GM10266 (cell line): ENCODE measurements around the gene PKNOX2.

Experiments
- DNase-seq: peaks from one replicate; pipeline ENCODE4 v3.0.0; 2012; ENCODE audit errors: extremely low spot score
- TF ChIP-seq, protein P1 (sequence below): IDR thresholded peaks from 2 replicates; pipeline ENCODE4 v1.5.1; 2012; ENCODE audit warnings: mild to moderate bottlenecking, low read depth; ENCODE audit not compliant: control insufficient read depth, insufficient read depth; ENCODE audit errors: missing control alignments

The PKNOX2 gene

DNA sequence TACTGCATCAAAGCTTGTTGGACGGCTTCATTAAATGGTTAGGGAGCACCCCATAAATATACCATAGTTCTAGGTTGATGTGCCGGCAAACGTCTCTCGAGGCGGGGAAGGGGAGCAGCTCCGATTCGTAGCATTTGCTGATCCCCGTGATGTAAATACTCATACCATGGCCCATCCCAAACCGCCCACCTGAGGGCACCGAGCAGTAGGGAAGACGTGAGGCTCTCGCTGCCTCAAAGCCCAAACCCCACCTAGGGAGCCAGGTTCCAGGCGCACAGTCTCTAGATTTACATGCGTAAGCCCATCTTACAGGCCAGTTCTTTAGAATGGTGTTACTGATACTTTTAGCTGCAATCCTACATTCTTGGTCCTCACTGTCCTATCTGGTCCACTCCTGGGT, 207.5 kb downstream of the PKNOX2 start:
- DNase-seq: no peak
- TF ChIP-seq, protein P1, sequence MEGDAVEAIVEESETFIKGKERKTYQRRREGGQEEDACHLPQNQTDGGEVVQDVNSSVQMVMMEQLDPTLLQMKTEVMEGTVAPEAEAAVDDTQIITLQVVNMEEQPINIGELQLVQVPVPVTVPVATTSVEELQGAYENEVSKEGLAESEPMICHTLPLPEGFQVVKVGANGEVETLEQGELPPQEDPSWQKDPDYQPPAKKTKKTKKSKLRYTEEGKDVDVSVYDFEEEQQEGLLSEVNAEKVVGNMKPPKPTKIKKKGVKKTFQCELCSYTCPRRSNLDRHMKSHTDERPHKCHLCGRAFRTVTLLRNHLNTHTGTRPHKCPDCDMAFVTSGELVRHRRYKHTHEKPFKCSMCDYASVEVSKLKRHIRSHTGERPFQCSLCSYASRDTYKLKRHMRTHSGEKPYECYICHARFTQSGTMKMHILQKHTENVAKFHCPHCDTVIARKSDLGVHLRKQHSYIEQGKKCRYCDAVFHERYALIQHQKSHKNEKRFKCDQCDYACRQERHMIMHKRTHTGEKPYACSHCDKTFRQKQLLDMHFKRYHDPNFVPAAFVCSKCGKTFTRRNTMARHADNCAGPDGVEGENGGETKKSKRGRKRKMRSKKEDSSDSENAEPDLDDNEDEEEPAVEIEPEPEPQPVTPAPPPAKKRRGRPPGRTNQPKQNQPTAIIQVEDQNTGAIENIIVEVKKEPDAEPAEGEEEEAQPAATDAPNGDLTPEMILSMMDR: no peak

GRCh38 chr11:125372911-125373310, 208.4 kb downstream of the PKNOX2 start:
- no peak for DNase-seq
- TF ChIP-seq, protein P1: no peak

- TF ChIP-seq, protein P1: no peak
- DNase-seq: no peak
These were observed 209.2 kb downstream of the PKNOX2 start for GRCh38 chr11:125373426-125374391.

- TF ChIP-seq, protein P1: no peak
- DNase-seq: no peak
These were observed 209.8 kb downstream of the PKNOX2 start for GRCh38 chr11:125374398-125374797.

DNA sequence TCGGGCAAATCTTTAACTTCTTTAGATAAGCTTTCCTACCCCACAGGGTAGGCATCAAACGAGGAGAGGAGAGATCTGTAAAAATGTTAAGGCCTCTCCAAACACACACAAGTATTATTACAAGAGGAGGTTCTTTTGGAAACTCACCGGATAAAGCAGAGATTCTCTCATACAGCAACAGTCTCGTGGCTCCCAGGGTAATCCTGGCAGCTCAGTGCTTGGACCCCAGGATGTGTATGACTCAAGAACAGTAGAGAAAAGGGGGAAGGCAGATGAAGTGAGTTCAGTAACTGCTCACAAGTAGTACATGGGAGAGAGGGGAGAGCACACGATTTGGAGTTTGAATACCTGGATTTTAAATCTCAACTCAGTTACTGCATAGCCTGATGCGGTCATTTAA, 210.6 kb downstream of the PKNOX2 start:
- TF ChIP-seq, protein P1: no peak
- DNase-seq: no peak

GRCh38 chr11:125376117-125376516, 211.6 kb downstream of the PKNOX2 start:
- no peak for DNase-seq

More at GRCh38 chr11:125376117-125376516, 211.6 kb downstream of the PKNOX2 start:
- TF ChIP-seq, protein P1: no peak
